HepG2 (cell line): ENCODE measurements around the gene SURF2. TPM values are rescaled to one million over a fixed set of nuclear protein-coding genes. Genes with fewer than 3 reads are reported as not detected.
A peak's percentile ranks its signal among the peaks of the same experiment; 100 is the strongest.

Source experiments
- BCLAF1 ChIP-seq: fragments of 450-650 bp; IDR thresholded peaks from 2 replicates; pipeline ENCODE4 v1.6.1; 2017; ENCODE audit warnings: mild to moderate bottlenecking
- GATA4 ChIP-seq: sonication (generic); IDR thresholded peaks from 2 replicates; pipeline ENCODE4 v1.6.1; 2016; ENCODE audit warnings: antibody characterized with exemption, low read depth, borderline replicate concordance
- HNF4A ChIP-seq: sonication (generic); formaldehyde crosslinking; IDR thresholded peaks from 2 replicates; pipeline ENCODE4 v1.4.0; 2020; ENCODE audit warnings: missing genetic modification reagents
- ISL2 ChIP-seq: sonication (generic); formaldehyde crosslinking; IDR thresholded peaks from 2 replicates; pipeline ENCODE4 v1.5.0; 2020; ENCODE audit warnings: missing genetic modification reagents
- MAX ChIP-seq: IDR thresholded peaks from 2 replicates; pipeline ENCODE4 v1.6.1; 2012; ENCODE audit warnings: inconsistent platforms
- MIXL1 ChIP-seq: IDR thresholded peaks from 2 replicates; pipeline ENCODE4 v1.6.1; 2016
- NCOA5 ChIP-seq: sonication (generic); formaldehyde crosslinking; IDR thresholded peaks from 2 replicates; pipeline ENCODE4 v1.4.0; 2020; ENCODE audit warnings: missing genetic modification reagents
- RERE ChIP-seq: IDR thresholded peaks from 2 replicates; pipeline ENCODE4 v1.6.1; 2016; ENCODE audit warnings: low read depth, missing genetic modification reagents, missing compliant biosample characterization
- SRSF1 ChIP-seq: fragments of 200-400 bp; formaldehyde crosslinking; optimal IDR thresholded peaks from 2 replicates; pipeline ENCODE3; 2017; ENCODE audit warnings: mild to moderate bottlenecking, low read depth, low read length, moderate library complexity
- STAG1 ChIP-seq: sonication (generic); formaldehyde crosslinking; IDR thresholded peaks from 2 replicates; pipeline ENCODE4 v1.4.0; 2020; ENCODE audit warnings: missing genetic modification reagents
- TARDBP ChIP-seq: sonication (generic); formaldehyde crosslinking; IDR thresholded peaks from 2 replicates; pipeline ENCODE4 v1.8.0; 2022; ENCODE audit warnings: mild to moderate bottlenecking, missing genetic modification reagents
- TCF7 ChIP-seq: sonication (generic); IDR thresholded peaks from 2 replicates; pipeline ENCODE4 v1.6.1; 2016; ENCODE audit warnings: antibody characterized with exemption, low read depth
- THAP8 ChIP-seq: sonication (generic); formaldehyde crosslinking; IDR thresholded peaks from 2 replicates; pipeline ENCODE4 v1.5.1; 2020; ENCODE audit warnings: missing genetic modification reagents, mild to moderate bottlenecking, borderline replicate concordance
- ZBTB33 ChIP-seq: sonication (generic); formaldehyde crosslinking; IDR thresholded peaks from 2 replicates; pipeline ENCODE4 v1.4.0; 2020; ENCODE audit warnings: missing genetic modification reagents
- ZFYVE20 ChIP-seq: sonication (generic); formaldehyde crosslinking; IDR thresholded peaks from 2 replicates; pipeline ENCODE4 v1.8.0; 2023; ENCODE audit warnings: low read depth, mild to moderate bottlenecking, moderate library complexity, missing genetic modification reagents, borderline replicate concordance
- ZMAT5 ChIP-seq: sonication (generic); formaldehyde crosslinking; IDR thresholded peaks from 2 replicates; pipeline ENCODE4 v1.5.0; 2020; ENCODE audit warnings: mild to moderate bottlenecking, low read depth, missing genetic modification reagents, borderline replicate concordance
- ZNF781 ChIP-seq: sonication (generic); formaldehyde crosslinking; IDR thresholded peaks from 2 replicates; pipeline ENCODE4 v1.5.1; 2020; ENCODE audit warnings: borderline replicate concordance, mild to moderate bottlenecking, missing genetic modification reagents; ENCODE audit errors: not compliant biosample characterization
- ZSCAN29 ChIP-seq: sonication (generic); formaldehyde crosslinking; conservative IDR thresholded peaks from 2 replicates; pipeline ENCODE4 v1.4.0; 2020; ENCODE audit warnings: mild to moderate bottlenecking, missing genetic modification reagents
- polyA plus RNA-seq, 8 experiments: library from polyadenylated mRNA; depleted of rRNA in 3 of 8; stranded (reverse) in 7 of 8; unstranded in 1 of 8; fragments of >200 nt; fragmentation: Illumina TruSeq in 4 of 8; extraction: Trizol in 4 of 8; gene quantifications; 2 replicates each; pipeline versions ENCODE4 v1.2.1 to v1.2.3, GENCODE V29; 2011 to 2016; ENCODE audit warnings: low read depth in 4 of 8, missing spikeins in 1 of 8, mixed read lengths in 1 of 8; ENCODE audit not compliant: insufficient read depth in 1 of 8
- total RNA-seq, 5 experiments: library from RNA; depleted of rRNA; stranded (reverse); fragments of >200 nt; fragmentation: Illumina TruSeq; extraction: Trizol; gene quantifications; 2 replicates each; pipeline ENCODE4 v1.2.3, GENCODE V29; 2016; ENCODE audit warnings: low read depth in 1 of 5

The SURF2 gene
- total and polyA plus RNA-seq, 2 of the 13 experiments (the other 11 are each of a cell fraction or from before 2014, with no cell fraction given), result 6.3 to 13.6 TPM

GRCh38 chr9:133394687-133395271, 38.4 kb downstream of the SURF2 start (continued):
- no peak for TF ChIP-seq BCLAF1
- TF ChIP-seq TCF7, result no peak
- TF ChIP-seq THAP8 (CRISPR knock-in tag), result no peak
- no peak for TF ChIP-seq NCOA5 (CRISPR knock-in tag)
- TF ChIP-seq ZSCAN29 (CRISPR knock-in tag), result no peak
- no peak for TF ChIP-seq ZBTB33 (CRISPR knock-in tag)
- TF ChIP-seq GATA4, result no peak
- no peak for TF ChIP-seq ZFYVE20 (CRISPR knock-in tag)
- TF ChIP-seq ISL2 (CRISPR knock-in tag), result no peak
- no peak for TF ChIP-seq SRSF1
- peak; percentile 36; the same call in 1 of the 2 replicates for TF ChIP-seq TARDBP (CRISPR knock-in tag)
- peak; percentile 34 for TF ChIP-seq STAG1 (CRISPR knock-in tag)
- no peak for TF ChIP-seq ZNF781 (CRISPR knock-in tag)
- TF ChIP-seq RERE, result no peak
- TF ChIP-seq HNF4A, result peak; percentile 35; the same call in 1 of the 2 replicates
- no peak for TF ChIP-seq MIXL1
- no peak for TF ChIP-seq ZMAT5 (CRISPR knock-in tag)
- TF ChIP-seq MAX, result 0 out of 2 replicates have a peak, but pooled peaks have one; percentile 35
